ENCODE measurements around the gene HIPK2.

HIPK2 gene

DNA sequence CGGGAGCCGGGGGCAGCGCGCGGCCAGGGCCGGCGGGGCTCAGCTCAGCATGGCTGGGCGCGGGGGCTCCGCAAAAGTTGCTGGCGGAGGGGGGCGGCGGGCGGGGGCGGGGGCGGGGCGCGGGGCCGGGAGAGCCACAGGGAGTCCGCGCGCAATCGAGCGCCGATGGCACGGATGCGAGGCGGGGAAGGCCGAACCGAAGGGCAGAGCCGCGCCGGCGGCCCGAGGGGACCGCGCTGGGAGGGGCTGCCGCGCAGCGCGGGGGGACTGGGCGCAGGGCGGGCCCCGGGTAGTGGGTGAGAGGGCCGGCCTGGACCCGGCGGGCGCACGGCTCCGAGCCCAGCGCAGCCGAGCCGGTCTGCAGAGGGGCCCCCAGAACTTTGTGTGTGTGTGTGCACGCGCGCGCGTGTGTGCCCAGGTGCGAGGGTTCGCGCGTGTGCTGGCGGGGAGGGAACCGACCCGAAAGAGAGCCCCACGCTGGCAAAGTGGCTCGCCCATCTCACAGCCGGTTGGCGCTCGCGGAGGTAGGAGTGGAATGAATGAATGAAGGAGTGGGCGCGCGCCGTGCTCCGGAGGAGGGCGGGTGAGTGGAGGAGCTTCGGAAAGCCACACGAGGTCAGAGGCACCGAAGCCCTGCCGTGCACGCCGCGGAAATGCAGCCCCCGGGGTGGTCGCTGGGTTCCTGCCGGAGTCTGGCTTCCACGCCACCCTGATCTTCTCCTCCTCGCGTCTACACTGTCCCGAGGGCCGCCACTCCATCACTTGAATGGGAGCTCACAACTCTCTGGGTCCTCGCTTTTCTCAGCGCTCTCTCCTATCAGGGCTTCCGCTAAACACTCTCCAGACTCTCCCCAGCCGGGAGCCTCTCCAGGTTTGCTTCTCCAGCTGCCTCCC, at the start of gene HIPK2:
TSS of gene HIPK2 (minus strand) at position 51 of the 894 bp plus-strand sequence. CDS start 375 bp downstream, outside the sequence.
- peak; percentile 78 for DNase-seq (ENCODE audit: low spot score)

DNA sequence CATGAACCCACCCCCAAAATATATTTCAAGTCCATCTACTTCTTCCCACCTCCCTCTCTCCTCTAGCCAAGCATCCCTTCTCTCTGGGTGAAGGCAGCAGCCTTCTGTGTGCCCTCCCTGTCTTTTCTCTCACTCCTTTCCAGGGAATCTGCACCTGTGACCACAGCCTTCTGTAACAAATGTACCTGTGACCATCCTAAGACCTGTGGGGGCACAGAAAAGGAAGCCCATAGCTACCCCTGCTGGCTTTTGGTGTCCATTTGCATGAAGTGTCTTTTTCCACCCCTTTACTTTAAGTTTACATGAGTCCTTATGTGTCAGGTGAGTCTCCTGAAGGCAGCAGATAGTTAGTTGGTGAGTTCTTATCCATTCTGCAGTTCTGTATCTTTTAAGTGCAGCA, 49.2 kb upstream of the HIPK2 start:
- no peak for DNase-seq (ENCODE audit: low spot score)

DNA sequence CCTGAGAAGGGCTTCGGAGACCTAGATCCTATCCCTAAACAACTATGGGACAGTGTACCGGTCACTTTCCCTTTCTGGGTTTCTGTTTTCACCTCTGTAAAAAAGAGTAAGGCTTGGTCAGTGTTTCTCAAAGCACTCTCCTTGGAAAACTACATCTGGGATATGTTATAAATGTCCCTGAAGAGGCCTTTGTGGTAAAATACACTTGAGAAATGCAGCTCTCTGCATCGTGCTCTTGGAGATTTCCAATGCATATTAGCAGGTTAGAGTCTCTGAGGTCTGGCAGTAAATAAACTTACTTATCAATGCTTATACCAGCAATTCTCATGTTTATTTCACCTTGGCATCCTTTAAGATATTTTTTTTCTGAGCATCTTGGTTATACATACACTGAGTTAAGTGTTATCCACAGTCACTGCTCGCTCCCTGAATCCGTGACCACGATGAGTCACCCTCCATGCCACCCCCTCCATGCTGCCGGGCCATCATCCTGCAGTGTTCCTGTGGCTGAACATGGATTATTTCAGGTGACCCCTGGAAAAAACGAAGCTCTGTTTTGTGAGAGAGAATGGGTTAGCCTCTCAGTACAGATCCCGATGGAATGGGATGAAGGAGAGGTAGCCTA, 48.0 kb upstream of the HIPK2 start:
- DNase-seq (ENCODE audit: low spot score), result no peak

DNA sequence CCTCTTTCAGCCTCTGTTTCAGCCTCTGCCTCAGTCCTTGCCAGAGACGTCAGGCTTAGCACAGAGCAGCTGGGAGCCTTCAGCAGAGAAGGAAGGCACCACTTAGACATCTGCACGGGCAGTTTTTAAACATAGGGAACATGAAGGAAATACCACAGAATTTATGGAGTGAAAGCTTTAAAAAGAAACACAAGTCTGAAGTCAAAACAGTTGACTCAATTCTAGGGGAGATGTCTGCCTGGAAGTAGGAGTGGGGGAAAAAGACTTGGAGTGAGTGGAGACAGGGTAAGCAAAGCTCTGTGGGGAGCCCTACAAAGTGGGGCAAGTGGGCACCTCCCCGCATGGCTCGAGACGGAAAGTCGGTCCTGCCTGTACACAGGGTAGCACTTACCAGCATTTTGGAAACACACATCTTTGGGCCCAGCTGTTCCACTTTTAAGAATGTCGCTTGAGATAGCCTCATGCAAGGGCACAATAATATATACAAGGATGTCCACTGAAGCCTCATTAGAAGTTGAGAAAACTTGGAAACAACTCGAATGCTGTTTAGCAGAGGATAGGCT, 46.2 kb upstream of the HIPK2 start:
- DNase-seq (ENCODE audit: low spot score), result no peak

DNA sequence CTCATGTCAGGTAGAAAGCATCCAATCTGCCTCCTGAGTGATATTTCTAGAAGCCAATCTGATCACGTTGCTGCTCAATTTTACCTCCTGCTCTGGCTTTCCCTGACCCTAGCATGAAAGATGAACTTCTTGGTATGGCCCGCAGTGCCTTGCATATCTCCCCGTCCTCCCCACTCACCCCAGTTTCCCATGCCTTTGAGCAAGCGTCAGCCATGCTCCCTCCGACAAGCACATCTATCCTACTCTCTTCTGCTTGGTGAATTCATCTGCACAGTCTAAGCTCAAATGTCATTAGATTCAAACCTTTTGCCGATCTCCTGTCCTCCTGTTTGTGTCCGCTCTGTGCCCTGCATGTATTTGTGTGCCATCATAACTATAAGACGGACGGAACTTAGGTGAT, 45.1 kb upstream of the HIPK2 start:
- no peak for DNase-seq (ENCODE audit: low spot score)

DNA sequence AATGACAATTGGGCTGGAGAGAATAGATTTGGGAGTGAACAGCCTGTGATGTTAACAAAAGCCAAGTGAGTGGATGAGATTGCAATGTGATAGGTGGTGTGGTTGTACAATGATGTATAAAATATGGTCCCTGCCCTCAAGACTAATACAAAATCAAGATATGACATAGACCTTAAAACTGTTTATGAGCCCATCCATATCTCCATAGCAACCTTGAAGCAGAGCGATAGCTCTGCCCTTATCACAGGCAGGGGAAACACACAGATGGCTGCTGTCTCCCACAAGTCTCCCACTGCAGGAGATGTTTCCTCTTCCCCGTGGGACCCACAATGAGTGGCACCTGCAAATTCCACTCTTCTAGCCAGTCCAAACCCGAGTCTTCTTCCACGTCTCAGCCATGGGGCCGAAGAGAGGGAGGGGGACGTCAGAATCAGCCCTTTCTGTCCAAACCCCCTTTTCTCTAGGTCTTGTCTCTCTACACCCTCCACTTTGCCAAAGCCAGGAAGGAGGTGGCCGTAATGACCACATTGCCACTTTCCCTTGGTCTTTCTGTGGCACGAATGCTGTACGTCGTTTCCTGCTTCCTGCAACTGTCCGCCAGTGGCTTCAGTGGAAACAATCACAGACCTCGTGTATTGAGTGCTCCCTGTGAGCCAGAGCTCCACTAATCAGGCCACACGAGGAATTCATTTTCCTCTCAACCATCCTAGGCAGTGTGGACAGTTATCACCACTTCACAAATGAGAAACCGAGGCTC, 43.7 kb upstream of the HIPK2 start:
- DNase-seq (ENCODE audit: low spot score), result no peak

DNA sequence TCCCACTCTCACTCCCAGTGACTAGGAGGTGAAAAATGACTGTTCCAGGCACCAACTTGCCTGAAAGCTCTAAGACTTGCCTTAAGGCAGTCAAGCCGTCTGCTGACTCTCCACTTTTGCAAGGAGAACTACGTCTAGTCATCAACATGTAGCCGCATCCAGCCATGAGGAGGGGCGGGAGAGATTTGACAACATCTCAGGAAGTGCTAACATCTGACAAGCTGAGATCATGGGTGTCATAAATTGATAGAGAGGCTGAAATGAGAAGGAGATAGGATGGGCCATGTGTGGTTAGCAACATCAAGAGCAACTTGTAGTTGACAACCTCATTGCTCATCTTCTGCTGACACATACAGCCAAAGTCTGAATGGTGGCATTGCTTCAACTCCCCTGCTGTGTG, 42.3 kb upstream of the HIPK2 start:
- DNase-seq (ENCODE audit: low spot score), result no peak

DNA sequence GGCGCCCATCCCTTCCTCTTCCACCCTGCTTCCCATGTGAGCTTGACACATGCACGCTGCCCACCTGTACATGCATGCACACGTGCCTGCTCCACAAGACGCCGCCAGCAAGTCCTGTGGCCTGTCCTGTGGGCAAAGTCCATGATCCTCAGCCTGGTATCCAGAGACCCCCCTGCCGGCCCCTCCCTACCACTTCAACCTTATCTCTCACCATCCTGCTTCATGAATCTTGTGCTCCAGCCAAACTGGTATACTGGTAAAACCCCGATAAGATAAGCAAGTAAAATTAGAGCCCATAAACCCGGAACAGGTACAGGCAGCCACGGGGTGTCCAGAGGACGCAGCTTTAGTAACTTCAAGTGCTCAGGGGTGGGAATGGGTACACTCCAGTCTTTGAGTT, 39.5 kb upstream of the HIPK2 start:
- DNase-seq (ENCODE audit: low spot score), result no peak

DNA sequence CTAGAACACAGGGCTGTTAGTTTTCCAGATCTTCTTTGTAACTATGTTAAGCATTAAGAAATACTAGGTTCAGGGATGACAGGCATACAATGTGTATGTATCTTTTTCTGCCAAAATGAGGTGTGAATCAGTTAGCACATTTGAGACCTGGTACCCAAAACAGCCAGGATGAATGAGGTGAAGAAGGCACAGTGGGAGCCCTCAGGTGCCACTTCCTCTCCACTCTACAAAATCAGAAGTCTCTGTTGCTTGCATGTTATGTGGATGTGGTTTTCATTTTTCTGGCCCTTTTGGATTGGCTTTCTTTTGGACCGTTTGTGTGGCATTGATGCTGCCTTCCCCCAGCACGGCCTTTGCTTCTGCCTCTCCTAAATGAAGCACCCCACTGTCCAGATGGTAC, 35.9 kb upstream of the HIPK2 start:
- no peak for DNase-seq (ENCODE audit: low spot score)

DNA sequence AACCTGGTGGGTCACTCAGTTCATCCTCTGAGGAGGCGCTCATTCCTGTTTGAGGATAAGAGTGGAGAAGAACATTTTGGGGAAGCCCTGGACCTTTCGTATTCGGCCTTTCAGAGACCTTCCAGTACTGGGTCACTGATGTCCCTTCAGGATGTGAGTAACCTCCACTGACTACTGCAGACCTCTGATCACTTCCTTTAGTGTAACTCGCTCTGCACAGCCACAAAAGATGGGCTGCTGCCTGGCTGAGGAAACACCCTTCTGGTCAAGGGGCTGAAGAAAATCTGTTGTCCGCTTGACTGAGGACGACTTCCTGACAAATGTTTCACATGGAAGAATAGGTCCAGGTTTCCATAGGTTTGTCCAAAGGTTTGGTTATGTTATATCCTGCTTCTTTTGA, 35.4 kb upstream of the HIPK2 start:
- DNase-seq (ENCODE audit: low spot score), result no peak

DNA sequence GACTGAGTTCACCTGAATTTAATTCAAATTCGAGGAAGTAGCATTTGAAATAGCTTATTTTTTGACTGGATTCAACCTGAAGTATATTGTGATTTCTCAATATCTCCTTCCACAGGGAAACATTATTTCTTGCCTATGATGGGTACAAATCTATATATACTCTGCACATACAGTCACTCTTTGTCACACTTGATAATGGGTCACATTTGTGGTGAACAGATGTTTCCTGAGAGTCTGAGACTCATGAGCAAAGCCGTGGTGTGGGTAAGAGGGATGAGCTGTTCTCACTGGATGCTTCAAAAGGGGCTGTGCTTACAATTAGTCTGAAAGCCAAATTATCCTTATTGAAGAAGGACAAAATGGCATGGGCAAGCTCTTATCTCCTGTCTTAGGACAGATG, 33.3 kb upstream of the HIPK2 start:
- no peak for DNase-seq (ENCODE audit: low spot score)

DNA sequence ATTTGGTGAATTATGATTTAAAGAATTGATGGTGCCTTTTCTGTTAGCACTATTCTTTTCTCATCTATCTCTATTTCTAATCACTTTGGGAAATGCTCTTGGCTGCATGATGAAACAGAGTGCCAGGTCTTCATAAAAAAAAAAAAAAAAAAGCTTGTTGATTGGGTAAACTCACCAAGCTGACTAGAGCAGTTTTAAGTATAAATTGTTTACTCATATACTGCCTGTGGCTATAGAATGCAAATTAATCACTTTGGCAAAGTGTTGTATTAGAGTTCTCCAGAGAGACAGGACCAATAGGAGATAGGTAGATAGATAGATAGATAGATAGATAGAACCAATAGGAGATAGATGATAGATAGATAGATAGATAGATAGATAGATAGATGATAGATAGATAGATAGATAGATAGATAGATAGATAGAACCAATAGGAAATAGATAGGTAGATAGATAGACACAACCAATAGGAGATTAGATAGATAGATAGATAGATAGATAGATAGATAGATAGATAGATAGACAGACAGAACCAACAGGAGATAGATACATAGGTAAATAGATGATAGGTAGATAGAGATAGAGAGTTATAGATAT, 31.1 kb upstream of the HIPK2 start:
- DNase-seq (ENCODE audit: low spot score), result no peak

DNA sequence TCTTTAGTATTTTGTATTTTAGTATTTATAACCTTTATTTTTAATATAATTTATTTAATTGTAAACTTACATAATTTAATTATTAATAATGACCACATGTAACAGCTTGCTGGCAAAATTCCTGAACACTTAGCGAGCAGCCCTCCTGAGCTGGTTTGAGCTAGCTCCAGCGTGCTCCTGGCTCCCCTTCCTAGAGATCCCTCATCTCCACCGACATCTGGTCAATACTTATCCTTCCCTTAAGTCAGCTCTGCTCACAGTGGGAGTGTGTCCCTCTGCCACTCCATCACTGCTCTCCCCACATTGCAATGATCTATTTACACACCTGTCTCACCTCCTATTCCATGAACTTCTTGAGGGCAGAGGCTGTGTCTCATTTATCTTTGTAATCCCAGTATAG, 30.6 kb upstream of the HIPK2 start:
- DNase-seq (ENCODE audit: low spot score), result no peak

DNA sequence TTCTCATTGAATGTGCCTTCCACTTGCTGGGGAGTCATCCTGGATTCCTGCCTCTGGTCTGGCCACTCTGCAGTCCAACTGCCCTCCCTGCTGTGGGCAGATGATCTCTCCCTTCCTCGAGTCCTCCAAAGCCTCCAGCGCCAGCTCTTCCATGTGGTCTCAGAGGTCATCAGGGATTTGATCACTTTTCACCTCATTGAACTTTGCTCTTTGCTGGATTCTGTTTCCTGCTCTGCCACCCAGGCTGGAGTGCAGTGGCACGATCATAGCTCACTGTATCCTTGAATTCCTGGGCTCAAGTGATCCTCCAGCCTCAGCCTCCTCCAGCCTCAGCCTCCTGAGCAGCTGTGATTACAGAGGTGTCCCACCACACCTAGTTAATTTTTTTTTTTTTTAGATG, 29.2 kb upstream of the HIPK2 start:
- no peak for DNase-seq (ENCODE audit: low spot score)

DNA sequence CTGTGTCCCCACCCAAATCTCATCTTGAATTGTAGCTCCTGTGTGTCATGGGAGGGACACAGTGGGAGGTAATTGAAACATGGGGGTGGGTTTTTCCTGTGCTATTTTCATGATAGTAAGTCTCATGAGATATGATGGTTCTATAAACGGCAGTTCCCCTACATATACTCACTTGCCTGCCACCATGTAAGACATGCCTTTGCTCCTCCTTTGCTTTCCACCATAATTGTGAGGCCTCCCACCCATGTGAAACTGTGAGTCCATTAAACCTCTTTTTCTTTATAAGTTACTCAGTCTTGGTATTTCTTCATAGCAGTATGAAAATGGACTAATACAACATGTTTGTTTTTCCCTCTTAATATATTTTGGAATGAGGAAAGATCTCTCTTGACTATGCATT, 26.8 kb upstream of the HIPK2 start:
- no peak for DNase-seq (ENCODE audit: low spot score)

DNA sequence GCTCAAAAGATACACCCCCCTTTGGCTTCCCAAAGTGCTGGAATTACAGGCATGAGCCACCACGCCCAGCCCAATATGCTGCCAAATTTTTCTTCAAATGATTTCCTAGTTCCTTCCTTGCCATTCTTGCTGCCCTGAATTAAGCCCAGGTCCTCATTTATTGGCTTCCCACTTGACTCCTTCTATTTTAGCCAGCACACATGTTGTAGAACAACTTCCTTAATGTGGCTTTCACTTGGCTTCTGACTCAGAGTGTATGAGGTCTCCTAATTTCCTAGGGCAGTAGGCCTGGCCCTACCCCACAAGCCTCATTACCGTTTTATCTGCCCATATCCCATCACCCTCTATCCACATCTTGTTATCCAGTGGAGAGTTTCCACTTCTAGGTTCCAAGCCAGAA, 21.8 kb upstream of the HIPK2 start:
- no peak for DNase-seq (ENCODE audit: low spot score)

DNA sequence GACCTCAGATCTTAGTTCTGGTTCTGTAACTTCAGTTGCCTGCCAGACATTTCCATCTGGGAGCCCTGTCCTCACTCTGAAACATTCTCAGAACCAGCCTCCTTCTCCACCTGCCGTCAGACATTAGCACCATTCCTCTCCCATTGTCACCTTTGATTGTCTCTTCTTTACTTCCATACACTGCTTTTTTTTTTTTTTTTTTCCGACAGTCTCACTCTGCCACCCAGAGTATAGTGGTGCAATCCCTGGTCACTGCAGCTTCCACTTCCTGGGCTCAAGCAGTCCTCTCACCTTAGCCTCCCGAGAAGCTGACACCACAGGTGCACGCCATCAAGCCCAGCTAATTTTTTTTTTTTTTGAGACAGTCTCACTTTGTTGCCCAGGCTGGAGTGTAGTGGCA, 21.1 kb upstream of the HIPK2 start:
- no peak for DNase-seq (ENCODE audit: low spot score)

DNA sequence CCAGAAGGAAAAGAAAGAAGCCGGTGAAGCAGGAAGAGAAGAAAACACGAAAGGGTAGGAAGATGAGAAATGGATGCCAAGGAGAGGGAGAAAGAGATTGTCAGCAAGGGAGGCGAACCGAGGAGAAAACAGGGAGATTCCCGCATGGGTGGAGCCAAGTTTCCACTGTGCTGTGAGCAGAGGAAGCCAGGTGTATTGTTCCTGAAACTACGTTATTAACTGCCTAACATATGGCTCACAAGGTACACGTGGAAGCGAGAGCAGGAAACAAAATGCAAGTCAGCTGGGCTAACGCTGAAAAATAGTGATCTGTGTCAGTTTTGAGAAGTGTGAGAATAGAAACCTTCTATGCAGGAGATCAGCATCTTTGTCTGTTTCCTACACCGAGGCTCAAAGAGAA, 20.4 kb upstream of the HIPK2 start:
- DNase-seq (ENCODE audit: low spot score), result no peak

DNA sequence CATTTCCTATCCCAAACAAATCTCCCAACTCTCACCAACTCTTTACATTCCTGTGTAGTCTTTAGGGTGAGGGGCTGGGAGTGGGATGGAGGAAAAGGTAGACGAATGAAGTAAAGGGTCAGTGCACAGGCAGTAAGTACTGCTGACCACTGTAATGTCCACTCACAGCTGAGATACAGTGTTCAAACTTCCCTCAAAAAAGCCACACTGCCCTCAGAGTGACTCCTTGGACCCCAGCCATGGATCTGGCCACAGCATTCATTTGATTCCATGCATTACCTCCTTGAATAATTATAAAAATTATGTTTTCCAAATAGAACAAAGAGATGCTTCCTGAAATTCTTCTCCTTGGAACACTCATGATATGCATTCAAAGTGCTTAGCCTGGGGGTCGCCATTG, 19.8 kb upstream of the HIPK2 start:
- no peak for DNase-seq (ENCODE audit: low spot score)

DNA sequence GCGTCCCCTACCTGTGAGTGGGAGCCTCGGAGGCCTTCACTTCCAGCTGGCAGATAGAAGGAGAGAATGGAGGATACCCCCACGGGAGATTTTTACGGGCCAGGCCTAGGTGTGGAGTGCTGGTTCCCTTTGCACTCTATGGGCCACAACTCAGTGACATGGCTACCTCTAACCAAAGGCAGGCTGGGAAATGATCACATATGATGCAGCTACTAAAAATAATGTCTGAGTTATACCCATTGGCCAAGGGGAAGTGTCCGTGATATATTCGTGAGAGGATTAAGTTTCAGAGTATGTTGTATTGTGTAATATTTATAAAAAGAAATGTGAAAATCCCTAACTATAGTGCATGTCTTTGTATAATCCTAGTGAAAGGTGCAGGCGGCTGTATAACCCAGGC, 13.5 kb upstream of the HIPK2 start:
- DNase-seq (ENCODE audit: low spot score), result no peak

DNA sequence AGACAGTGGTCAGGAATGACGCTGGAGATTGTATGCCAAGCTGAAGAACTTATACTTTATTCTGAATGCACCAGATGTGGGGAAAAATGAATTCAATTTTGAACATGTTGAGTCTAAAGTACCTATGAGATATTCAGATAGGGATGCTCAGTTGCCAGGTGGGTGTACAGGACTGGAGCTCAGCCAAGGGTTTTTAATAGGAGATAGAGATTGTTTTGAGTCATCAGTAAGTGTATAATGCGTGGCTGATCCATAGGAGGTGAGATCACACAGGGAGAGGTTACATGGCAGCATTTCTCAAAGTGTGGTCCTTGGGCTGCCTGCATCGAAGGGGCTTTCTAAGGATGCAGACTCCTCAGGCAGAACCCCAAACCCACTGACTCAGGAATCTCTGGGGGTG, 6.8 kb upstream of the HIPK2 start:
- no peak for DNase-seq (ENCODE audit: low spot score)

DNA sequence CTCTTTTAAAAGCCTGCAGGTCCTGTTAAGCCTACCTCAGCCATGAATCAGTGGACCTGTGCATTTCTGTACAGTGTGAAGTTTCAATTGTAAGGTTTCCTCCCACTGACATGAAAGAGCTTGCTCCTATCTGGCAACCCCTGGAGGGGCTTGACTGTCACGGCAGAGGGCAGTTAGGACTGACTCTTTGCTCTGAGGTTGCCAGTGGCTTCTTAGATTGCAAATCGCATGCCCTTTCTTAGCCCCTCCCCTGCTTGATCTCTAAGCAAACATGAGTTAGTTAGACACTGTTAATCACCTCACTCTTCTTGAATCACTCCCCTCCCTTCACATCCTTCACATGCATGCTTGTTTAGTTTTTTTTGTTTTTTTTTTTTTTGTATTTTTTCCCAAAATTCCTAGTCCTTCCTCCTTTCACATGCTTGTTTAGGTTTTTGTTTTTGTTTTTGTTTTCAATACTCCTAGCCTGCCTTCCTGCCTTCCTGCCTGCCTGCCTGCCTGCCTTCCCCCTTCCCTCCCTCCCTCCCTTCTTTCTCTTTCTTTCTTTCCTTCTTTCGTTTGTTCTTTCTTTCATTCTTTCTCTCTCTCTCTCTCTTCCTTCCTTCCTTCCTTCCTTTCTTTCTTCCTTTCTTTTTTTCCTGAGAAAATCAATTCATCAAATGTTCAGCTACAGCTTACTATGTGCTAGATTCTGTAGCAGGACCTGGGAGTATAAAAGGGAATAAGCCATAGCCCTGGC, 6.0 kb upstream of the HIPK2 start:
- no peak for DNase-seq (ENCODE audit: low spot score)
